ENCODE data around the gene AMER1.

The AMER1 gene

DNA sequence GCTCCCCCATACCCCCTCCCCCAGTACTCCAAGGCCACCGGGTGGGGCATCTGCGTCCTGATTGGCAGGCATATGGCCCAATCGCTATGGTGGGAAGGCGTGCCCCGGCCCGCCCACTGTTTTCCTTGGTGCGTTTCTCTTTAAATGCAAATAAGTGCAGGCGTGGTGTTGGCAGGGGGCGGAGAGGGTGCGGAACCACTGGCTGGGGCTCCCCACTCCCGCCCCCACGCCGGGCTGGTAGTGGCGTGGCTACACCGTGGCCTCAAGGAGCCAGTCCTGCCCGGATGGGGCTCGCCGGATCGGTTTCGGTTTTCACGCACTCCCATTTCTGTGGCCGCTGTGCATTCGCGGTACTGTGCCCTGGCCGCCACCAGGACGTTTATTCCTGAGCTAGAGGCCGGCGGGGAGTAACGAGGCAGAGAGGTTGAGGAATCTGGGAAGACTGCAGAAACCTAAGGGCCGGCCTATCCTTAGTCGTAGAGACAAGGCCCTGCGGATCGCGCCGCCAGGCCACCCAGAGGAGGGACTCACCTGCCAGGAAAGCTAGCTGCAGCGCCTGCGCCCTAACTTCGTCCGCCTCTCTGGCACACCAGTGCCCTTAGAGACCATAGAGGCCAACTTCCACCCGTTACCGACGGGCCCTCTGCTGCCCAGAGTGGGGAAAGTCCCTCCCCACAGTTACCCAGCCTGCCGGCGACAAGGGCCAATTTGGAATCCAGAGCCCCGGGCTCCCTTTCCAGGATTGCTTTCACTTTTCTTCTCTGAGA lies 410 bp upstream of the AMER1 start:
- peak; percentile 89 for ATAC-seq
- no peak for TF ChIP-seq ZNF565 (CRISPR knock-in tag; conservative IDR thresholded peaks at IDR 0.05; ENCODE audit: low read depth)
- TF ChIP-seq, protein P1, sequence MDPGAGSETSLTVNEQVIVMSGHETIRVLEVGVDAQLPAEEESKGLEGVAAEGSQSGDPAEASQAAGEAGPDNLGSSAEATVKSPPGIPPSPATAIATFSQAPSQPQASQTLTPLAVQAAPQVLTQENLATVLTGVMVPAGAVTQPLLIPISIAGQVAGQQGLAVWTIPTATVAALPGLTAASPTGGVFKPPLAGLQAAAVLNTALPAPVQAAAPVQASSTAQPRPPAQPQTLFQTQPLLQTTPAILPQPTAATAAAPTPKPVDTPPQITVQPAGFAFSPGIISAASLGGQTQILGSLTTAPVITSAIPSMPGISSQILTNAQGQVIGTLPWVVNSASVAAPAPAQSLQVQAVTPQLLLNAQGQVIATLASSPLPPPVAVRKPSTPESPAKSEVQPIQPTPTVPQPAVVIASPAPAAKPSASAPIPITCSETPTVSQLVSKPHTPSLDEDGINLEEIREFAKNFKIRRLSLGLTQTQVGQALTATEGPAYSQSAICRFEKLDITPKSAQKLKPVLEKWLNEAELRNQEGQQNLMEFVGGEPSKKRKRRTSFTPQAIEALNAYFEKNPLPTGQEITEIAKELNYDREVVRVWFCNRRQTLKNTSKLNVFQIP (CRISPR knock-in tag; IDR thresholded peaks at IDR 0.05; ENCODE audit: borderline replicate concordance, low read depth): no peak
- no peak for TF ChIP-seq ARNTL (CRISPR knock-in tag; IDR thresholded peaks at IDR 0.05; ENCODE audit: borderline replicate concordance, low read depth)
- TF ChIP-seq, protein P2, sequence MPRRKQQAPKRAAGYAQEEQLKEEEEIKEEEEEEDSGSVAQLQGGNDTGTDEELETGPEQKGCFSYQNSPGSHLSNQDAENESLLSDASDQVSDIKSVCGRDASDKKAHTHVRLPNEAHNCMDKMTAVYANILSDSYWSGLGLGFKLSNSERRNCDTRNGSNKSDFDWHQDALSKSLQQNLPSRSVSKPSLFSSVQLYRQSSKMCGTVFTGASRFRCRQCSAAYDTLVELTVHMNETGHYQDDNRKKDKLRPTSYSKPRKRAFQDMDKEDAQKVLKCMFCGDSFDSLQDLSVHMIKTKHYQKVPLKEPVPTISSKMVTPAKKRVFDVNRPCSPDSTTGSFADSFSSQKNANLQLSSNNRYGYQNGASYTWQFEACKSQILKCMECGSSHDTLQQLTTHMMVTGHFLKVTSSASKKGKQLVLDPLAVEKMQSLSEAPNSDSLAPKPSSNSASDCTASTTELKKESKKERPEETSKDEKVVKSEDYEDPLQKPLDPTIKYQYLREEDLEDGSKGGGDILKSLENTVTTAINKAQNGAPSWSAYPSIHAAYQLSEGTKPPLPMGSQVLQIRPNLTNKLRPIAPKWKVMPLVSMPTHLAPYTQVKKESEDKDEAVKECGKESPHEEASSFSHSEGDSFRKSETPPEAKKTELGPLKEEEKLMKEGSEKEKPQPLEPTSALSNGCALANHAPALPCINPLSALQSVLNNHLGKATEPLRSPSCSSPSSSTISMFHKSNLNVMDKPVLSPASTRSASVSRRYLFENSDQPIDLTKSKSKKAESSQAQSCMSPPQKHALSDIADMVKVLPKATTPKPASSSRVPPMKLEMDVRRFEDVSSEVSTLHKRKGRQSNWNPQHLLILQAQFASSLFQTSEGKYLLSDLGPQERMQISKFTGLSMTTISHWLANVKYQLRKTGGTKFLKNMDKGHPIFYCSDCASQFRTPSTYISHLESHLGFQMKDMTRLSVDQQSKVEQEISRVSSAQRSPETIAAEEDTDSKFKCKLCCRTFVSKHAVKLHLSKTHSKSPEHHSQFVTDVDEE (CRISPR knock-in tag; IDR thresholded peaks at IDR 0.05): no peak
- 0 out of 2 replicates have a peak, but pooled peaks have one; percentile 31 for TF ChIP-seq ZFP3 (CRISPR knock-in tag; IDR thresholded peaks at IDR 0.05)
- no peak for TF ChIP-seq ISL1 (CRISPR knock-in tag; IDR thresholded peaks at IDR 0.05)
- TF ChIP-seq SNAI2 (CRISPR knock-in tag; IDR thresholded peaks at IDR 0.05): no peak
- TF ChIP-seq, protein P3, sequence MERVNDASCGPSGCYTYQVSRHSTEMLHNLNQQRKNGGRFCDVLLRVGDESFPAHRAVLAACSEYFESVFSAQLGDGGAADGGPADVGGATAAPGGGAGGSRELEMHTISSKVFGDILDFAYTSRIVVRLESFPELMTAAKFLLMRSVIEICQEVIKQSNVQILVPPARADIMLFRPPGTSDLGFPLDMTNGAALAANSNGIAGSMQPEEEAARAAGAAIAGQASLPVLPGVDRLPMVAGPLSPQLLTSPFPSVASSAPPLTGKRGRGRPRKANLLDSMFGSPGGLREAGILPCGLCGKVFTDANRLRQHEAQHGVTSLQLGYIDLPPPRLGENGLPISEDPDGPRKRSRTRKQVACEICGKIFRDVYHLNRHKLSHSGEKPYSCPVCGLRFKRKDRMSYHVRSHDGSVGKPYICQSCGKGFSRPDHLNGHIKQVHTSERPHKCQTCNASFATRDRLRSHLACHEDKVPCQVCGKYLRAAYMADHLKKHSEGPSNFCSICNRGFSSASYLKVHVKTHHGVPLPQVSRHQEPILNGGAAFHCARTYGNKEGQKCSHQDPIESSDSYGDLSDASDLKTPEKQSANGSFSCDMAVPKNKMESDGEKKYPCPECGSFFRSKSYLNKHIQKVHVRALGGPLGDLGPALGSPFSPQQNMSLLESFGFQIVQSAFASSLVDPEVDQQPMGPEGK (CRISPR knock-in tag; IDR thresholded peaks at IDR 0.05; ENCODE audit: borderline replicate concordance): no peak; the same call in 1 of the 2 replicates

DNA sequence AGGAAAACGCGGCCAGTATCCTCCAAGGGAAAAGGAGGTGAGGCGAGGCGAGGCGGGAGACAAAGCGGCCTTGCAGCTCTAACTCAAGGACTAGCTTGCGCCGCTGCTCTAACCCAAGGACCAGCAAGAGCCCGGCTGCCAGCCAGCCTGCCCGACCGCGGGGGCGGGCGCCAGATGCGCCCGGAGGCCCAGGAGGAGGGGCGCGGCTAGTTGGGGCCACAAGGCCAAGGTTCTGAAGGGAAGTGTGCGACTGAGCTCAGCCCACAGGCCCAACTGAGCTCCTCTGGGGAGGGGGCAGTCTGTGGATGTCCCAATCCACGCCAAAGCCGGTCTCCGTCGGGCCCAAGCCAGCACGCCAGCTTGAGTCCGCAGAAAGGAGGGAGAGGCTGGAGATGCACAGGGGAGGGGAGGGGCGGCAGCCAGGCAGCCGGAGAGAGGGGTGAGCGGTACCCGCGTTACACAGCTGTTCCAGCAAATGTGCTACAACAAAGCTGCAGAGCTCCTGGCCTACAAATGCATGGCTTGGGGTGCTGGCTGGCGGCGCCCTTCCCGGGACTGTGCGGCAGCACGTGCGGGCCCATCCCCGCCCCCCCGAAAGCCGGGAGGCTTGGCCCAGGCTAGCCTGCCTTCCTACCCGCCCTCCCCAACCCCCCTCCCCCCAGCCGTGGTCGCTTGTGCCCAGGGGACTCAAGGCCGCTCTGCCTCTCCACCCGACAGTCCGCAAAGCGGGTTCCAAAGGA lies 637 bp downstream of the AMER1 start:
- ATAC-seq: peak; percentile 44
- no peak for TF ChIP-seq PPARA (CRISPR knock-in tag; IDR thresholded peaks at IDR 0.05; ENCODE audit: borderline replicate concordance)
- TF ChIP-seq RARB (CRISPR knock-in tag; IDR thresholded peaks at IDR 0.05): no peak
- no peak for TF ChIP-seq CSDC2 (CRISPR knock-in tag; IDR thresholded peaks at IDR 0.05)
- TF ChIP-seq SNAI2 (CRISPR knock-in tag; IDR thresholded peaks at IDR 0.05): no peak
- no peak for TF ChIP-seq TCF4 (CRISPR knock-in tag; IDR thresholded peaks at IDR 0.05; ENCODE audit: borderline replicate concordance)
- TF ChIP-seq, protein P4, sequence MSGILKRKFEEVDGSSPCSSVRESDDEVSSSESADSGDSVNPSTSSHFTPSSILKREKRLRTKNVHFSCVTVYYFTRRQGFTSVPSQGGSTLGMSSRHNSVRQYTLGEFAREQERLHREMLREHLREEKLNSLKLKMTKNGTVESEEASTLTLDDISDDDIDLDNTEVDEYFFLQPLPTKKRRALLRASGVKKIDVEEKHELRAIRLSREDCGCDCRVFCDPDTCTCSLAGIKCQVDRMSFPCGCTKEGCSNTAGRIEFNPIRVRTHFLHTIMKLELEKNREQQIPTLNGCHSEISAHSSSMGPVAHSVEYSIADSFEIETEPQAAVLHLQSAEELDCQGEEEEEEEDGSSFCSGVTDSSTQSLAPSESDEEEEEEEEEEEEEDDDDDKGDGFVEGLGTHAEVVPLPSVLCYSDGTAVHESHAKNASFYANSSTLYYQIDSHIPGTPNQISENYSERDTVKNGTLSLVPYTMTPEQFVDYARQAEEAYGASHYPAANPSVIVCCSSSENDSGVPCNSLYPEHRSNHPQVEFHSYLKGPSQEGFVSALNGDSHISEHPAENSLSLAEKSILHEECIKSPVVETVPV (CRISPR knock-in tag; IDR thresholded peaks at IDR 0.05): no peak
- TF ChIP-seq, protein P1 (CRISPR knock-in tag; IDR thresholded peaks at IDR 0.05; ENCODE audit: borderline replicate concordance, low read depth): no peak
- no peak for TF ChIP-seq GLIS3 (CRISPR knock-in tag; IDR thresholded peaks at IDR 0.05)
- TF ChIP-seq ZFP3 (CRISPR knock-in tag; IDR thresholded peaks at IDR 0.05): no peak
- no peak for TF ChIP-seq ZNF70 (CRISPR knock-in tag; IDR thresholded peaks at IDR 0.05)
- TF ChIP-seq, protein P3 (CRISPR knock-in tag; IDR thresholded peaks at IDR 0.05; ENCODE audit: borderline replicate concordance): no peak
- no peak for TF ChIP-seq ZFP30 (CRISPR knock-in tag; IDR thresholded peaks at IDR 0.05)
- TF ChIP-seq BACH2 (CRISPR knock-in tag; IDR thresholded peaks at IDR 0.05; ENCODE audit: borderline replicate concordance): no peak
- TF ChIP-seq, protein P5, sequence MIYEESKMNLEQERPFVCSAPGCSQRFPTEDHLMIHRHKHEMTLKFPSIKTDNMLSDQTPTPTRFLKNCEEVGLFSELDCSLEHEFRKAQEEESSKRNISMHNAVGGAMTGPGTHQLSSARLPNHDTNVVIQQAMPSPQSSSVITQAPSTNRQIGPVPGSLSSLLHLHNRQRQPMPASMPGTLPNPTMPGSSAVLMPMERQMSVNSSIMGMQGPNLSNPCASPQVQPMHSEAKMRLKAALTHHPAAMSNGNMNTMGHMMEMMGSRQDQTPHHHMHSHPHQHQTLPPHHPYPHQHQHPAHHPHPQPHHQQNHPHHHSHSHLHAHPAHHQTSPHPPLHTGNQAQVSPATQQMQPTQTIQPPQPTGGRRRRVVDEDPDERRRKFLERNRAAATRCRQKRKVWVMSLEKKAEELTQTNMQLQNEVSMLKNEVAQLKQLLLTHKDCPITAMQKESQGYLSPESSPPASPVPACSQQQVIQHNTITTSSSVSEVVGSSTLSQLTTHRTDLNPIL (CRISPR knock-in tag; IDR thresholded peaks at IDR 0.05; ENCODE audit: low read depth): no peak
